Measurements from ENCODE around the gene HAL. TPM values are rescaled to one million over a fixed set of nuclear protein-coding genes. Genes with fewer than 3 reads are reported as not detected.

HAL gene
- total RNA-seq, 1 experiment from 2014 or later = 0.39 TPM

DNA sequence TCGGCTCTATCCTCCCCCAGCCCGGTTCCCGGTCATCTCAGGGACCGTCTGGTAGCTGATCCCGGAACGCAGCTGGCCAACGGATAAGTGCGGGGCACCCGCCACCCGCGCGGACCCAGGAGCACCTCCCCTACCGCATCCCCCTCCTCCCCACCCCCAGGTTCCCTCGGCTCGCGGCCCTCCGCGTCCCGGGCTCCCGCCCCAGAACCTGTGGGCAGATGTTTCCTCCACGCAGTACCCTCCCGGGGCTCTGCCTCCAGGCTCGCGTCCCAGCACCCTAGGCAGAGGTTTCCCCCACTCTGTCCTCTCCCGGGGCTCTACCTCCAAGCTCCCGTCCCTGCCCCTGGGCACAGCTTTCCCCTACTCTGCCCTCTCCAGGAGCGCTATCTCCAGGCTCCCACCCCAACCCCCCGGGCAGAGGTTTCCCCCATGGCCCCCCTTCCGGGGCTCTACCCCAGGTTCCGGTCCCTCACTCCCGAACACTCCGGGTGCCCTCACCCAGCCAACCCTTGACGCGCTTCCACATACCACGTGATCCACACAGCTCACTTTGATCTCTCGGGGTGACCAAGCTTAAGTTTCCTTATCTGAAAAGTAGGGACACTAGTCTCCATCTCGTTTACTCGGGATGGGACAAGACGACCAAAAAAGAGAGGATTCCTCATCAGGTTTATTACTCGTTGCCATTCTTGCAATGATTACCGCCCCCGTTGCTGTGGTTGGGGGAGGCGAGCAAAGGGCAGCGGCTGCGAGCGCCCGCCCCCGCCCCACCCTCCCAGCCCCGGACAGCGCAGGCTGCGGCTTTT is 53.4 kb downstream of the HAL start, which contains the start of gene CCDC38:
Gene CCDC38 (minus strand): TSS at position 91 of the 806 bp plus-strand sequence. CDS start 6,105 bp downstream, outside the sequence.
- ChIA-PET CTCF (interaction anchor here (1.0 to 4.9 kb wide), 8 partner anchors 10 to 574 kb away, joined by 4 to 46 read pairs (median 10); no protein-coding TSS in a partner anchor), POLR2A (interaction anchor here (1.0 kb wide), 1 partner anchor 14 kb away, joined by 3 read pairs; no protein-coding TSS in a partner anchor)
- DNase-seq (ENCODE audit: low spot score) (peak; percentile 70), ATAC-seq (peak; percentile 87)
- H3K27me3 Mint-ChIP-seq (ENCODE audit: low read depth) = peaks cover 23% of the 10 kb centered on the region
- H3K9me3 Mint-ChIP-seq = no peaks in the 10 kb centered on the region
- peaks cover 23% of the 10 kb centered on the region for H3K4me1 Mint-ChIP-seq
- no peaks in the 10 kb centered on the region for H3K36me3 Mint-ChIP-seq
- peak within 1 kb of the TSS; percentile 94 for H3K4me3 Mint-ChIP-seq
- peak within 1 kb of the TSS; percentile 58; the same call in 1 of the 2 replicates for H3K27ac Mint-ChIP-seq
- no peak for TF ChIP-seq ZNF317 (CRISPR knock-in tag; IDR thresholded peaks at IDR 0.05; ENCODE audit: borderline replicate concordance, low read depth)
- TF ChIP-seq MYBL2 (CRISPR knock-in tag; IDR thresholded peaks at IDR 0.05) = no peak
- TF ChIP-seq, protein P1, sequence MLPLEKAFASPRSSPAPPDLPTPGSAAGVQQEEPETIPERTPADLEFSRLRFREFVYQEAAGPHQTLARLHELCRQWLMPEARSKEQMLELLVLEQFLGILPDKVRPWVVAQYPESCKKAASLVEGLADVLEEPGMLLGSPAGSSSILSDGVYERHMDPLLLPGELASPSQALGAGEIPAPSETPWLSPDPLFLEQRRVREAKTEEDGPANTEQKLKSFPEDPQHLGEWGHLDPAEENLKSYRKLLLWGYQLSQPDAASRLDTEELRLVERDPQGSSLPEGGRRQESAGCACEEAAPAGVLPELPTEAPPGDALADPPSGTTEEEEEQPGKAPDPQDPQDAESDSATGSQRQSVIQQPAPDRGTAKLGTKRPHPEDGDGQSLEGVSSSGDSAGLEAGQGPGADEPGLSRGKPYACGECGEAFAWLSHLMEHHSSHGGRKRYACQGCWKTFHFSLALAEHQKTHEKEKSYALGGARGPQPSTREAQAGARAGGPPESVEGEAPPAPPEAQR (CRISPR knock-in tag; IDR thresholded peaks at IDR 0.05) = no peak
- TF ChIP-seq ZNF416 (CRISPR knock-in tag; IDR thresholded peaks at IDR 0.05) = no peak
- TF ChIP-seq ZNF281 (CRISPR knock-in tag; IDR thresholded peaks at IDR 0.05) = no peak
- no peak for TF ChIP-seq MLX (CRISPR knock-in tag; IDR thresholded peaks at IDR 0.05)
- peak; percentile 43; the same call in 1 of the 2 replicates for TF ChIP-seq ZNF232 (CRISPR knock-in tag; IDR thresholded peaks at IDR 0.05)
- TF ChIP-seq PRRX2 (CRISPR knock-in tag; IDR thresholded peaks at IDR 0.05) = no peak
- peak; percentile 92 for TF ChIP-seq USF2 (CRISPR knock-in tag; IDR thresholded peaks at IDR 0.05)
- TF ChIP-seq JAZF1 (CRISPR knock-in tag; IDR thresholded peaks at IDR 0.05) = no peak
- TF ChIP-seq ESRRA (CRISPR knock-in tag; IDR thresholded peaks at IDR 0.05; ENCODE audit: borderline replicate concordance) = no peak
- TF ChIP-seq PREB (CRISPR knock-in tag; IDR thresholded peaks at IDR 0.05; ENCODE audit: borderline replicate concordance) = no peak
- TF ChIP-seq TP53 (CRISPR knock-in tag; IDR thresholded peaks at IDR 0.05) = no peak
- no peak for TF ChIP-seq ZNF512 (CRISPR knock-in tag; IDR thresholded peaks at IDR 0.05; ENCODE audit: borderline replicate concordance)
- peak; percentile 7; the same call in 1 of the 2 replicates for TF ChIP-seq HMGXB4 (CRISPR knock-in tag; IDR thresholded peaks at IDR 0.05)
- no peak for TF ChIP-seq MXD4 (CRISPR knock-in tag; IDR thresholded peaks at IDR 0.05; ENCODE audit: borderline replicate concordance)
- no peak for TF ChIP-seq PRDM15 (CRISPR knock-in tag; IDR thresholded peaks at IDR 0.05)
- TF ChIP-seq ZNF219 (CRISPR knock-in tag; IDR thresholded peaks at IDR 0.05; ENCODE audit: borderline replicate concordance) = no peak
- TF ChIP-seq ZNF121 (CRISPR knock-in tag; IDR thresholded peaks at IDR 0.05) = no peak
- peak; percentile 55; the same call in 1 of the 2 replicates for TF ChIP-seq ZNF423 (CRISPR knock-in tag; IDR thresholded peaks at IDR 0.05)
- TF ChIP-seq OVOL2 (CRISPR knock-in tag; IDR thresholded peaks at IDR 0.05; ENCODE audit: borderline replicate concordance) = no peak

Data from WTC11 (cell line).